Renal cortex interstitium (tissue), 15 donors: ENCODE measurements around the gene TMEM179B. TPM values are rescaled to one million over a fixed set of nuclear protein-coding genes. Genes with fewer than 3 reads are reported as not detected.
"Not testable (repeated sequence)": the region's sequence is repeated elsewhere in the genome, so short reads cannot be mapped to it uniquely, and the experiment has no call there.

Experiments
- DNase-seq, 11 donors: peaks; one replicate each; pipeline ENCODE4 v3.0.0-alpha.2; 2013; ENCODE audit warnings: low read depth in 9 of 11, low spot score in 4 of 11; ENCODE audit errors: extremely low read depth in 1 of 11
- long read RNA-seq, 16 experiments: transcript quantifications; one replicate each; lab custom pipeline, GENCODE V29; 2026
- polyA plus RNA-seq, 3 donors: library from polyadenylated mRNA; unstranded; fragments of 120-200 nt; gene quantifications; one replicate each; pipeline ENCODE4 v1.2.1, GENCODE V29; 2013; ENCODE audit not compliant: insufficient read length in 3 of 3

TMEM179B gene, protein sequence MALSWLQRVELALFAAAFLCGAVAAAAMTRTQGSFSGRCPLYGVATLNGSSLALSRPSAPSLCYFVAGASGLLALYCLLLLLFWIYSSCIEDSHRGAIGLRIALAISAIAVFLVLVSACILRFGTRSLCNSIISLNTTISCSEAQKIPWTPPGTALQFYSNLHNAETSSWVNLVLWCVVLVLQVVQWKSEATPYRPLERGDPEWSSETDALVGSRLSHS
- 10 to 100 TPM; 58.3 to 73.4 (median 71.4) TPM for polyA plus RNA-seq
- long read RNA-seq, donor 1, transcript TMEM179B-201 (5 exons, 1,023 nt) = major isoform, 31 of 32 reads
- long read RNA-seq, donor 1, partial matches to known transcripts = 0 of 32 reads
- long read RNA-seq, donor 1, other reads (novel, unspliced or antisense) = 0 of 32 reads
- long read RNA-seq, donor 2, transcript TMEM179B-201 (5 exons, 1,023 nt) = major isoform, 25 of 60 reads
- long read RNA-seq, donor 2, partial matches to known transcripts = 5 of 60 reads
- long read RNA-seq, donor 2, other reads (novel, unspliced or antisense) = 28 of 60 reads
- long read RNA-seq, donor 3, transcript TMEM179B-201 (5 exons, 1,023 nt) = major isoform, 43 of 54 reads
- long read RNA-seq, donor 3, partial matches to known transcripts = 9 of 54 reads
- long read RNA-seq, donor 3, other reads (novel, unspliced or antisense) = 0 of 54 reads
- long read RNA-seq, donor 4, transcript TMEM179B-201 (5 exons, 1,023 nt) = major isoform, 27 of 34 reads
- long read RNA-seq, donor 4, partial matches to known transcripts = 6 of 34 reads
- long read RNA-seq, donor 4, other reads (novel, unspliced or antisense) = 0 of 34 reads
- long read RNA-seq, donor 5 = 0 reads
- long read RNA-seq, donor 6, transcript TMEM179B-201 (5 exons, 1,023 nt) = major isoform, 28 of 50 reads
- long read RNA-seq, donor 6, partial matches to known transcripts = 21 of 50 reads
- long read RNA-seq, donor 6, other reads (novel, unspliced or antisense) = 0 of 50 reads
- long read RNA-seq, donor 7, transcript TMEM179B-201 (5 exons, 1,023 nt) = major isoform, 37 of 41 reads
- long read RNA-seq, donor 7, partial matches to known transcripts = 0 of 41 reads
- long read RNA-seq, donor 7, other reads (novel, unspliced or antisense) = 0 of 41 reads
- long read RNA-seq, donor 8, transcript TMEM179B-201 (5 exons, 1,023 nt) = major isoform, 67 of 111 reads
- long read RNA-seq, donor 8, partial matches to known transcripts = 34 of 111 reads
- long read RNA-seq, donor 8, other reads (novel, unspliced or antisense) = 6 of 111 reads
- long read RNA-seq, donor 9, transcript TMEM179B-201 (5 exons, 1,023 nt) = major isoform, 29 of 44 reads
- long read RNA-seq, donor 9, partial matches to known transcripts = 12 of 44 reads
- long read RNA-seq, donor 9, other reads (novel, unspliced or antisense) = 0 of 44 reads
- long read RNA-seq, donor 10, transcript TMEM179B-201 (5 exons, 1,023 nt) = major isoform, 34 of 47 reads
- long read RNA-seq, donor 10, partial matches to known transcripts = 11 of 47 reads
- long read RNA-seq, donor 10, other reads (novel, unspliced or antisense) = 0 of 47 reads
- long read RNA-seq, donor 11, transcript TMEM179B-201 (5 exons, 1,023 nt) = major isoform, 22 of 50 reads
- long read RNA-seq, donor 11, partial matches to known transcripts = 28 of 50 reads
- long read RNA-seq, donor 11, other reads (novel, unspliced or antisense) = 0 of 50 reads
- long read RNA-seq, donor 12, transcript TMEM179B-201 (5 exons, 1,023 nt) = major isoform, 22 of 56 reads
- long read RNA-seq, donor 12, partial matches to known transcripts = 0 of 56 reads
- long read RNA-seq, donor 12, other reads (novel, unspliced or antisense) = 34 of 56 reads
- long read RNA-seq, donor 13 = 0 reads
- long read RNA-seq, donor 14, transcript TMEM179B-201 (5 exons, 1,023 nt) = major isoform, 23 of 30 reads
- long read RNA-seq, donor 14, partial matches to known transcripts = 6 of 30 reads
- long read RNA-seq, donor 14, other reads (novel, unspliced or antisense) = 0 of 30 reads
- long read RNA-seq, donor 15, transcript TMEM179B-201 (5 exons, 1,023 nt) = major isoform, 15 of 15 reads
- long read RNA-seq, donor 15, partial matches to known transcripts = 0 of 15 reads
- long read RNA-seq, donor 15, other reads (novel, unspliced or antisense) = 0 of 15 reads
- long read RNA-seq, donor 16, transcript TMEM179B-205 (4 exons, 797 nt) = minor isoform, 6 of 93 reads
- long read RNA-seq, donor 16, transcript TMEM179B-201 (5 exons, 1,023 nt) = major isoform, 79 of 93 reads
- long read RNA-seq, donor 16, partial matches to known transcripts = 8 of 93 reads
- long read RNA-seq, donor 16, other reads (novel, unspliced or antisense) = 0 of 93 reads

DNA sequence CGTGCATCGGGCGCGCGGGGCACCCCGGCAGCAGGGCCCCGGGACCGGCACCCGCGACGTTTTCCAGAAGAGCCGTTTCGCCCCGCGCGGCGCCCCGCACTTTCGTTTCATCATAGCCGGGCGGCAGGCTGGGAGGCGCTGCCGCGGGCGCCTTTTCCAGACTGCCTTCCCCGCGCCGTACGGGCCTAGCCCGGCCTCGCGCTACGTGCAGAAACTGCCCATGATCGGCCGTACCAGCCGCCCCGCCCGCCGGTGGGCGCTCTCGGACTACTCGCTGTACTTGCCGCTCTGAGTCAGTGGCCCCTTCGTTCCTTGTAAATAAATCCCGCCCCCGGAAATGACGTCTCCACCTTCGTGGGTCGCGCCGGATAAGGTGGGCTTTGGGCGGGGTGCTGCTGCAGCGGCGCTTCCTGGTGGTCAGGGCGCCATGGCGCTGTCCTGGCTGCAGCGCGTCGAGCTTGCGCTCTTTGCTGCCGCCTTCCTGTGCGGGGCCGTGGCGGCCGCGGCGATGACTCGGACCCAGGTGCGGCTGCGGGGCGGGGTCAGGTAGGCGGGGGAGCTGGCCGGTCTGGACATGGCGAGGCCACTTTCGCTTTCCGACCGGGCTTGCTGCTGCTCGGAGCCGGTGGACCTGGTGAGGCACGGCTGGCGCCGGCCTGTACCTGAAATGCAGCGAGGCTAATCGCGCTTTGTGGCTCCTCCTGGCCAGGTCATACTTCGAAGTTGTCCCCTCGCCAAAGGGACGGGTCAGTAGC lies at the start of gene TMEM179B:
Gene TMEM179B, plus strand, starts transcription at position 398 of the 755 bp plus-strand sequence. Its CDS starts 30 bp downstream, at position 428.
- peak; percentile 97 to 99 (median 98) for DNase-seq

DNA sequence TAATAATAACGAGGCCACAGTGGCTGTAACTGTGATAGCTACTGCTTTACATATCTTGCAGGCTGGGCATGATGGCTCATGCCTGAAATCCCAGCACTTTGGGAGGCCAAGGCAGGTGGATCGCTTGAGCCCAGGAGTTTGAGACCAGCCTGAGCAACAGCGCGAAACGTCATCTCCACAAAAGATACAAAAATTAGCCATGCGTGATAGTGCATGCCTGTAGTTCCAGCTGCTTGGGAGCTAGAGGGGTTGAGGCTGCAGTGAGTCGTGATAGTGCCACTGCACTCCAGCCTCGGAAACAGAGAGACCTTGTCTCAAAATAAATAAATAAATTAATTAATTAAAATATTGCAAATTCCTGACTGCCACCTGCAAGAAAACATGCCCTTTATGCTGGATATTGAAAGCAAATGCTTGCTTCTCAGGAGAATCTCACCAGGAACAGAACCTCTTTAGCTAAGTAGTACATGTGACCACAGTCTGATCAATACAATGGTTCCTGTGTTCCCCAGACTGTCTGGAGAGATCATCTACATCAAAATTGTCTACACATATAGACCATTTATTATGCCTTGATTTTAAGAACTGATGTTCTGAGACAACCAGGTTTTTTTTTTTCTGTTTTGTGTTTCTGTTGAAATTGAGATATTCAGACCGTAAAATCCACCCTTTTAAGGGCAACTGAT lies 39.6 kb upstream of the TMEM179B start:
- no peak for DNase-seq

DNA sequence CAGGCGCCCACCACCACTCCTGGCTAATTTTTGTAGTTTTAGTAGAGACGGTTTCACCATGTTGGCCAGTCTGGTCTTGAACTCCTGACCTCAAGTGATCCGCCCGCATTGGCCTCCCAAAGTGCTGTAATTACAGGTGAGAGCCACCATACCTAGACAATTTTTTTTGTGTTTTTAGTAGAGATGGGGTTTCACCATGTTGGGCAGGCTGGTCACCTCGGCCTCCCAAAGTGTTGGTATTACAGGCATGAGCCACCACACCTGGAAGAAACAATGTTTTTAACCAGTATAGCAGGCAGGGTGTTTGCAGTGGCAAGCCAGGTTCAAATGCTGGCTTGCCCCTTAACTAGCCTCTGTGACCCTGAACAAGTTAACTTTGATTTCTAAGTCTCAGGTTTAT lies 37.3 kb upstream of the TMEM179B start:
- DNase-seq = not testable (repeated sequence)

DNA sequence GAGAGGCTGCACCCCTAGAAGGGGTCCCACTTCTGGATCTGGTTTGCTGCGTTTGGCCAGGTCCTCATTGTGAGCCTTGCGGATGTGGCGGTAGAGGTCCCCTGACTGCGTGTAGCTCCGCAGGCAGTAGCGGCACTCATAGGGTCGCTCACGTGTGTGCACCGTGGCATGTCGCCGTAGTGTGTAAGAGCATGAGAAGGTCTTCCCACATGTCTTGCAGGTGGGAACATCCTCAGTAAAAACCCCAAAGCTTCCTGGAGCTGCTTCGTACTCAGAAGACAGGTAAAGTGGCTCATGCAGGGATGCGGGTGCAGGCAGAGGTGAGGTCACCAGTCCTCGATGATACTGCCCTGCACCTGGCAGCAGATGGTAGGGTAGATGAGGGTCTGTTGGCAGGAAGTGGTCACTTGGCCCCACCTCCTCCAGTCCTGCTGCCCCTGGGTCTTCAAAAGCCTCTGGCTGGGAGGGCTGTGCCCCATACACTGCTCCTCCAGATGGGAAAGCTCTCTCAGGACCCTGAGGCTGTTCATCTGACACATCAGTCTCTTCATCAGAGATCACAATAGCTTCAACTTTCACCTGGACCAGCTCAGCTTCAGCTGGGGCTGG lies 34.9 kb upstream of the TMEM179B start:
- no peak for DNase-seq

DNA sequence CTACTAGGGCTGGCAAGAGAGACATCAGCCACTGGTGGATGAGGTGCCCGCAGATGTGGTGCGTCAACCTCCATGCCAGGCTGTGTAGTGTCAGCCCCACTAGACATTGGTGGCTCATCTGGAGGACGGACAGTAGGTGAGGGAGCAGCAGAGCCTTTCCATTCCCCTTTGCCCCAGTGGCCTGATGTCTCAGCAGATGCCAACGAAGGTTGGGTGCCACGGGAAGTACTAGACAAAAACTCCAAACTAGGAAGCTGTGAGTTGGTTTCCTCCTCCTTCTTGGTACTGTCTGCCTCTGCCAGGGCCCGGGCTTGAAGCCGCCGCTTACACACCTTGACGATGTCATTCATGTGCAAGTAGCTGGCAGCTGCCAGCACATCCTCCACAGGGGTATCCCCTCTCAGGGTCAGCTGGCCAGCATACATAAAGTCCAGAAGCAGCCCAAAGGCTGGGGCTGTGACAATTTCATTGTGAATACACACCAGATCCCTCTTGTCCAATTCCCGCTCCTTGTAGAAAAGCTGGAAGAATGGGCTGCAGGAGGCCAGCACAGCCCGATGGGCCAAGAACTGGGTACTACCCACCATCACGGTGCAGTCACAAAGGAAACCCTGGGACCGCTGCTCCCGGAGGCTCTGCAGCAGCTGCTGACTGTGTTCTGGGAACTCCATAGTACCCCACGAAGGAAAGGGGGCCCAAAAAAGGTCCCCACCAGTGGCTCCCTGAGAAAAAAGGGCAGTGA lies 34.0 kb upstream of the TMEM179B start:
- DNase-seq = no peak

DNA sequence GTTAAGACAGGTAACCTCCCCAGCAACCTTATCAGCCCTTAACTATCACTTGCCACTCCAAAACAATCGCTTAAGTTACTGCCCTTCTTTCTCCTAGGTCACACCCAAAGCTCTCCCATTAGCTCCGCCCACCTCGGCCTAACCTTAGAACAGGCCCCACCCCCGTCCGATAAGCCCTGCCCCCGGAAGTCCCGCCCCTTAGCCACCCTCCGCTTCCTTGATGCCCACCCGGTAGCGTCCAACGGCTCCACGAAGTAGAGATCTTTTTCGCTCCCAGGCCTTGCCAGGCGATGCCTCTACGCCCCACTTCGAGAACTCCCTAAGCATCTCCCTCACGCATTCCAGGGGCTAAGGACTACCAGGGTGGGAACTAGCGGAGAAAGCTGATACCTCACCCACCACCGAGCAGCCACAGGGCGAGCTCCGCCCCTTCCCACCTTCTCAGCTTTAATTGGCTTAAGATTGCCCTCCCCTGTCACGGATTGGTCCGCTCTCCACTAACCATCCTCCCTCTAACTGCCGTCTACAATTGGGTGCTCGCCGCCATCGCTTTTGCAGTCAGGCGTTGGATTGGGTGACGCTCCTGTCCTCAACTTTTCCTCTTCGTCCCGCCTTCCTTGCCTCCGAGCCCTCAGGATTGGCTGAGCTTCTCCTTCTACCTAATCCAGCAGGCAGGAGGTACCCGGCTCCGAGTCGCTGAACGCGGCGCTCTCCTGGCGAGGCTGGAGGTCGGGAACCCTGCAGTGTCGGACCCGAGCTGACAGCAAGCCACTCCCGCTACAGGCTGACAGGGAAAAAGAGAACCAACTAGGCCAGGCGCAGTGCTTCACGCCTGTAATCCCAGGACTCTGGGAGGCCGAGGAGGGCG lies 33.2 kb upstream of the TMEM179B start, which contains the start of gene ZBTB3:
Gene ZBTB3, minus strand, starts transcription at position 425 of the 868 bp plus-strand sequence. CDS start 496 bp downstream, outside the sequence.
- peak; percentile 92 to 100 (median 98) for DNase-seq

DNA sequence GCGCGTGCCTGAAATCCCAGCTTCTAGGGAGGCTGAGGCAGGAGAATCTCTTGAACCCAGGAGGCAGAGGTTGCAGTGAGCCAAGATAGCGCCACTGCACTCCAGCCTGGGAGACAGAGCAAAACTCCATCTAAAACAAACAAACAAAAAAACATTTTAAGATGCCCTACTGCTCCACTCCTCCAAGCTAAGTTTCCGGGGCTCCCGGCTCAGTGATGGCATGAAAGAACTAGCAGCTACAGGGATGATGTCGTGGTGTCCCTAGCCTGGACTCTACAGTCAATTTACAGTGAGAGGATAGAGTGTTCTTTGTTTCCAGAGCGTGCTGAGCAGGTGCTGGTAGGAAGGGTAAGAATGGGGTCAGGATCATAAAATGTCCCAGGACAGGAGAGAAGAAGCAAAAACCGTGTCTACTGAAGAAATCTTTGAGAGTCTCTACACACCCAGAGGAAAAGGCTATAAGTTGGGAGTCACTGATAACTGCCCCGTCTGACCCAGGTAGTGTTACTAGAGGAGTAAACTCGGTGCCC lies 32.1 kb upstream of the TMEM179B start:
- no peak for DNase-seq

DNA sequence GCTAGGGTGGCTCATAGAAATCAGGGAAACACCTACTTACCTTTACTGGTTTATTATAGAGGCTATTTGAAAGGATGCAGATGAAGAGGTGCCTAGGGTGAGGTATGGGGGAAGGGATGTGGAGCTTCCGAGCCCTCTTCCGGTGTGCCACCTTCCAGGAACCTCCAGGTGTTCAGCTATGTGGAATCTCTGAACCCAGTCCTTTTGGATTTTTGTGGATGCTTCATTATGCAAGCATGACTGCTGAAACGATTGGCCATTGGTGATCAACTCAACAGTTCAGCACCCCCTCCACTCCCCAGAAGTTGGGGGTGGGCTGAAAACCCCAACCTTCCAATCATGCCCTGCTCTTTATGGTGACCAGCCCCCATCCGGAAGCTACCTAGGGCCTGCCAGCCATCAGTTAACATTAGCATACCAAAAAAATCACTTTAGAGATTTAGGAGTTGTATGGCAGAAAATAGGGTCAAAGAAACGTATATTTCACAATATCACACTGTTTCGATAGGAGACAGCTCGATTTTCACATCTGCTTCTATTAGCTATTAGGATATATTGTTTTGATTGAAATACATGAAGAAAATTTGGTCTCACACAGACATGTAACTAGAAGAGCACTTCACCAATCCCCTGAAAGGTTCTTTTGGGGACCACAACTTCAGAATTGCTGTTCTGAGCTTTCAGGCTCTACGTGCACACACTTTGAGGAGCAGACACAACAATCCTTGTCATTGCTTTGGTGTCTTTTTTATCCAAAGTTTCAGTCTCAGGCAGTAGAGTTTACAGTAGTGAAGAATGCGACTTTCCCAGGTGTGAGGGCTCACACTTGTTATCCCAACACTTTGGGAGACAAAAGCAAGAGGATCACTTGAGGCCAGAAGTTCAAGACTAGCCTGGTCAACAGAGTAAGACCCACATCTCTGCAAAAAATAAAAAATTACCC lies 29.1 kb upstream of the TMEM179B start:
- no peak for DNase-seq

DNA sequence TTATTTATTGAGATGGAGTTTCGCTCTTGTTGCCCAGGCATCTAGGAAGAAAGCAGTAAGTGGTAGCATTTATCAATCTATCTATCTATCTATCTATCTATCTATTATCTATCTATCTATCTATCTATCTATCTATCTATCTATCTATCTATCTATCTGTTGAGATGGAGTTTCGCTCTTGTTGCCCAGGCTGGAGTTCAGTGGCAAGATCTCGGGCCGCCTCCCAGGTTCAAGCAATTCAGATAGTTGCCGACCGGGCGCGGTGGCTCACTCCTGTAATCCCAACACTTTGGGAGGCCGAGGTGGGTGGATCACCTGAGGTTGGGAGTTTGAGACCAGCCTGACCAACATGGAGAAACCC lies 26.4 kb upstream of the TMEM179B start:
- not testable (repeated sequence) for DNase-seq

DNA sequence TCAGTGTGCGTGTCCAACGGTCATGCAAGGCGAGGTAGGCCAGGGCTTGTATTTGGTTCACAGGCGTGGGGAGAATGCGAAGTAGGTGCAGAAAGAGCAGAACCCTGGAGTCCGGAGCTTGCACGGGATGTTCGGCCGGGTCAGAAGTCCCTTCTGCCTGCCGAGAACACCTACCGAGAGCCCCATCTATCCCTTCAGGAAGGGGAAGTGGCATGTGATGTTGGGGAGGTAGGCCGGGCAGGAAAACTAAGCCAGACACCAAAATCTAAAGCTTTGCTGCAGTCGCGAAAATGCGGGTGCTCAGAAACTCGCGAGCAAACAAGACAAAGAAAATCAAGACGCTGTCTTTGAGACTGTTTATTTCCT lies 16.4 kb upstream of the TMEM179B start:
- peak in 1 of 11 donors; percentile 34 for DNase-seq

DNA sequence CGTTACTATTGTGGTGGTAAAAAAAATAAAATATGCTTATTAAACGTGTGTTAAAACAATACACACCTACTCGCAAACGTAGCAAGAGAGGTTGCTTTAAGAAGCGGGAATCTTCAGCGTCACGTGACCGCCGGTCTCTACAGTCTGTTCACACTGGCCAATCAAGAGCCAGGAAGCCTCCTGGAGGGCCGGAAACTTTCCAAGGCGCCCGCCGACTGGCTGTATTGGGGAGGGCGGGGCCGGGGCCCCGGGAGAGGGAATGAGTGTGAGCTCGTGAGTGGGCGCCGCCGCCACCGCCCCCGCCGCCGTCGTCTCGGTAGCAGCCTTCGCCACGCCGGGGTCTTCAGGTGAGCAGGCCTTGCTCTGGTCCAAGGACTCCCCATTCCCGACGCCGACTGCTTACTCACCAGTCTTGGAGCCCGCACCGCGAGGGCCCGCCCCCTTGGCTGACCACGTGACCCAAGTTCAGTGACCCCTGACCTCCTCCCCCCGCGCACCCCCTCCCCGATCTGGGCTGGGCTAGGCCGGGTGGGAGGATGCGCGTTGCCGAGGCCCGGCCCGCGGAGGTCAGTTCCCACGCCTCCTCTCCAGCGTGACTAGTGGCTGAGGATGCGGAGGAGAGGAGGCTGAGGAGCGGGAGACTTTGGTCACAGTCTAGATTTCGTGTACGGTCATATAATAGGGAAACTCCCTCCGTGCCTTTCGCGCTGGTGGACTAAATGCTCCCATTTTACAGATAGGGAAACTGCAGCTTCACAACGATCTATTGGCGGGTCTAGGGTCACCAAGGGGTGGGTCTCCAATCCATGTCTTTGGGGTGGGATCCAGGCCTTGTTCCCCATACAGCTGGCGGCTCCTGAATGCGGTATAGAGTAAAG lies 15.8 kb upstream of the TMEM179B start, which contains the start of gene TAF6L:
Gene TAF6L, plus strand, starts transcription at position 253 of the 878 bp plus-strand sequence. CDS start 4,388 bp downstream, outside the sequence.
- DNase-seq = peak; percentile 87 to 98 (median 94)
